ENCODE results near the gene CARS2.

DNA sequence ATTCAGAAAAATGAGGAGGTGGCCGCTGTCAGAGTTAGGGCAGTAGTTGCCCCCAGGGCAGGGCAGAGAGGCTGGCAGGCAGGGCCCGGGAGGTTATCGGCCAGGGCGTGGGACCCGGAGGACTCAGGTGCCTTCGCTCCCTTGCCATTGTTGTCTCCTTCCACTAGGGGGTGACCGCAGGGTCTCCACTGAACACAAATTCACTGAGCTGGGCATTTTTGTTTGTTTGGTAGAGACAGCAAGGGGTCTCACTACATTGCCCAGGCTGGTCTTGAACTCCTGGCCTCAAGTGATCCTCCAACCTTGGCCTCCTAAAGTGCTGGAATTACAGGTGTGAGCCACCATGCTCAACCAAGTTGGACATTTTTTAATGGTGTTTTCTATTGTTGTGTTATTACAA lies 25.1 kb downstream of the CARS2 start:
- no peak for TF ChIP-seq YY1 (tag by site-specific recombination; IDR thresholded peaks at IDR 0.05)
- TF ChIP-seq, protein P1, sequence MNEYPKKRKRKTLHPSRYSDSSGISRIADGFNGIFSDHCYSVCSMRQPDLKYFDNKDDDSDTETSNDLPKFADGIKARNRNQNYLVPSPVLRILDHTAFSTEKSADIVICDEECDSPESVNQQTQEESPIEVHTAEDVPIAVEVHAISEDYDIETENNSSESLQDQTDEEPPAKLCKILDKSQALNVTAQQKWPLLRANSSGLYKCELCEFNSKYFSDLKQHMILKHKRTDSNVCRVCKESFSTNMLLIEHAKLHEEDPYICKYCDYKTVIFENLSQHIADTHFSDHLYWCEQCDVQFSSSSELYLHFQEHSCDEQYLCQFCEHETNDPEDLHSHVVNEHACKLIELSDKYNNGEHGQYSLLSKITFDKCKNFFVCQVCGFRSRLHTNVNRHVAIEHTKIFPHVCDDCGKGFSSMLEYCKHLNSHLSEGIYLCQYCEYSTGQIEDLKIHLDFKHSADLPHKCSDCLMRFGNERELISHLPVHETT (tag by site-specific recombination; IDR thresholded peaks at IDR 0.05): no peak
- no peak for TF ChIP-seq ZNF707 (tag by site-specific recombination; IDR thresholded peaks at IDR 0.05)
- no peak for TF ChIP-seq ZNF433 (tag by site-specific recombination; IDR thresholded peaks at IDR 0.05; ENCODE audit: low read depth)
- no peak for TF ChIP-seq ZNF184 (tag by site-specific recombination; IDR thresholded peaks at IDR 0.05)
- TF ChIP-seq, protein P2, sequence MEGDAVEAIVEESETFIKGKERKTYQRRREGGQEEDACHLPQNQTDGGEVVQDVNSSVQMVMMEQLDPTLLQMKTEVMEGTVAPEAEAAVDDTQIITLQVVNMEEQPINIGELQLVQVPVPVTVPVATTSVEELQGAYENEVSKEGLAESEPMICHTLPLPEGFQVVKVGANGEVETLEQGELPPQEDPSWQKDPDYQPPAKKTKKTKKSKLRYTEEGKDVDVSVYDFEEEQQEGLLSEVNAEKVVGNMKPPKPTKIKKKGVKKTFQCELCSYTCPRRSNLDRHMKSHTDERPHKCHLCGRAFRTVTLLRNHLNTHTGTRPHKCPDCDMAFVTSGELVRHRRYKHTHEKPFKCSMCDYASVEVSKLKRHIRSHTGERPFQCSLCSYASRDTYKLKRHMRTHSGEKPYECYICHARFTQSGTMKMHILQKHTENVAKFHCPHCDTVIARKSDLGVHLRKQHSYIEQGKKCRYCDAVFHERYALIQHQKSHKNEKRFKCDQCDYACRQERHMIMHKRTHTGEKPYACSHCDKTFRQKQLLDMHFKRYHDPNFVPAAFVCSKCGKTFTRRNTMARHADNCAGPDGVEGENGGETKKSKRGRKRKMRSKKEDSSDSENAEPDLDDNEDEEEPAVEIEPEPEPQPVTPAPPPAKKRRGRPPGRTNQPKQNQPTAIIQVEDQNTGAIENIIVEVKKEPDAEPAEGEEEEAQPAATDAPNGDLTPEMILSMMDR (tag by site-specific recombination; IDR thresholded peaks at IDR 0.05): no peak
- no peak for TF ChIP-seq ZNF558 (tag by site-specific recombination; IDR thresholded peaks at IDR 0.05)
- no peak for TF ChIP-seq ZSCAN30 (tag by site-specific recombination; IDR thresholded peaks at IDR 0.05)
- TF ChIP-seq, protein P3, sequence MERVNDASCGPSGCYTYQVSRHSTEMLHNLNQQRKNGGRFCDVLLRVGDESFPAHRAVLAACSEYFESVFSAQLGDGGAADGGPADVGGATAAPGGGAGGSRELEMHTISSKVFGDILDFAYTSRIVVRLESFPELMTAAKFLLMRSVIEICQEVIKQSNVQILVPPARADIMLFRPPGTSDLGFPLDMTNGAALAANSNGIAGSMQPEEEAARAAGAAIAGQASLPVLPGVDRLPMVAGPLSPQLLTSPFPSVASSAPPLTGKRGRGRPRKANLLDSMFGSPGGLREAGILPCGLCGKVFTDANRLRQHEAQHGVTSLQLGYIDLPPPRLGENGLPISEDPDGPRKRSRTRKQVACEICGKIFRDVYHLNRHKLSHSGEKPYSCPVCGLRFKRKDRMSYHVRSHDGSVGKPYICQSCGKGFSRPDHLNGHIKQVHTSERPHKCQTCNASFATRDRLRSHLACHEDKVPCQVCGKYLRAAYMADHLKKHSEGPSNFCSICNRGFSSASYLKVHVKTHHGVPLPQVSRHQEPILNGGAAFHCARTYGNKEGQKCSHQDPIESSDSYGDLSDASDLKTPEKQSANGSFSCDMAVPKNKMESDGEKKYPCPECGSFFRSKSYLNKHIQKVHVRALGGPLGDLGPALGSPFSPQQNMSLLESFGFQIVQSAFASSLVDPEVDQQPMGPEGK (tag by site-specific recombination; IDR thresholded peaks at IDR 0.05): no peak
- TF ChIP-seq, protein P4, sequence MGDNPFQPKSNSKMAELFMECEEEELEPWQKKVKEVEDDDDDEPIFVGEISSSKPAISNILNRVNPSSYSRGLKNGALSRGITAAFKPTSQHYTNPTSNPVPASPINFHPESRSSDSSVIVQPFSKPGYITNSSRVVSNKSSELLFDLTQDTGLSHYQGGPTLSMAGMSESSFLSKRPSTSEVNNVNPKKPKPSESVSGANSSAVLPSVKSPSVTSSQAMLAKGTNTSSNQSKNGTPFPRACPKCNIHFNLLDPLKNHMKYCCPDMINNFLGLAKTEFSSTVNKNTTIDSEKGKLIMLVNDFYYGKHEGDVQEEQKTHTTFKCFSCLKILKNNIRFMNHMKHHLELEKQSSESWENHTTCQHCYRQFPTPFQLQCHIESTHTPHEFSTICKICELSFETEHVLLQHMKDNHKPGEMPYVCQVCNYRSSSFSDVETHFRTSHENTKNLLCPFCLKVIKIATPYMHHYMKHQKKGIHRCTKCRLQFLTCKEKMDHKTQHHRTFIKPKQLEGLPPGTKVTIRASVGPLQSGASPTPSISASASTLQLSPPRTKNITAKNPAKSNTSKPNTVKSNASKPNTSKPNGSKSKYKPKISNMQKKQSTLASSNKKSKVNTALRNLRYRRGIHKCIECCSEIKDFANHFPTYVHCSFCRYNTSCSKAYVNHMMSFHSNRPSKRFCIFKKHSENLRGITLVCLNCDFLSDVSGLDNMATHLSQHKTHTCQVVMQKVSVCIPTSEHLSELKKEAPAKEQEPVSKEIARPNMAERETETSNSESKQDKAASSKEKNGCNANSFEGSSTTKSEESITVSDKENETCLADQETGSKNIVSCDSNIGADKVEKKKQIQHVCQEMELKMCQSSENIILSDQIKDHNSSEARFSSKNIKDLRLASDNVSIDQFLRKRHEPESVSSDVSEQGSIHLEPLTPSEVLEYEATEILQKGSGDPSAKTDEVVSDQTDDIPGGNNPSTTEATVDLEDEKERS (tag by site-specific recombination; IDR thresholded peaks at IDR 0.05): no peak

Measured in HEK293 (cell line).